ENCODE data around the gene LRRC42.
A peak's percentile ranks its signal among the peaks of the same experiment; 100 is the strongest.

LRRC42 gene

GRCh38 chr1:53946252-53947171 is at the start of gene LRRC42:
TSS of gene LRRC42 (plus strand) at chr1:53946350. CDS start at chr1:53952000, 5,650 bp downstream.
- Mint-ChIP-seq H3K36me3 (no peaks in the 10 kb centered on the region), H3K4me3 (peak within 1 kb of the TSS; percentile 94), H3K27ac (peak within 1 kb of the TSS; percentile 94), H3K27me3 (no peaks in the 10 kb centered on the region), H3K9me3 (no peaks in the 10 kb centered on the region), H3K4me1 (peaks cover 47% of the 10 kb centered on the region)

DNA sequence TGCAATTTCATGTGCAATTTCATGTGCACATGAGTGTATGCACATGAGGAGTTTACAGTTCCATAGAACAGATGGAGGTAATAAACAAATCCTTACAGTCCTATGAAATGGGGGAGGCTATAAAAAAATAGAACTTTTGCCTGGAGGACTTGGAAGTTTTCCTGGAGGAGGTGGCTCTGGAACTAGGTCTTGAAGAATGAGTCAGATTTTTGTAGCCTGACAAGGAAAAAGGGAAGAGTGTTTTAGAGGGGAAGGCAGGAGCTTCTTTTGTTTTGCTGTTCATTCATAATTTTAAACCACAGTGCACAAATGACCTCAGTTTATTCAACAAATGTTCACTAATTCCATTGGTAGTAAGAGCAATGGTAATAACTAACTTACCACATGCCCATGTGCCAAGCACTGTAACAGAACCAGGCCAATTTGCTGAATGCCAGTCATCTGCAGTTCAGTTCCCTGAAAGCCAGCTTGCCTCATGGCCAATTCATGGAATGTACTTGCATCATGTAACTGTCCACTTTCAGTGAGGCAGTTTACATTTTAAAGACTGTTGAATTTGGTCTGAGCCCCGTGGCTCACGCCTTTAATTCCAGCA is 49.4 kb upstream of the LRRC42 start:
- Mint-ChIP-seq H3K36me3 (no peaks in the 10 kb centered on the region), H3K9me3 (no peaks in the 10 kb centered on the region), H3K27ac (no peak overlapping the region)

DNA sequence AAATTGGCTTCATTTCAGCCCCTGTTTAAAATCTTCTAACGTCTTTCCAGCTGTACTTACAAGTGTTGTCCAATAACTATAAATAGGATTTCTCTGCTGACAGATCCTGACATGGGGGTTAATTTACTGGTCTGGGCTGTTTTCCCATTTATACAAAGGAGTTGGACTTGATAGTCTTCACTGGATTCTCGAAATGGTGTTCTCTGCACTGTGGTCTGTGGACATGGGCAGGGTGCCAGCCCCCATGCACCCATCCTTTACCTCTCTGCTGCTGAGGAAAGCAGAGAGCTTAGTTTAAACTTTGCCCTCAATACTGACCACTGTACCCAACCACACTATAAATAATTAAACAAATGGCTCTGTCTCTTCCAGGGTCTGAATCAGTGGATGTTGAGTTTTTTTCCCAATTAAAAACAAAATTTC is 46.9 kb upstream of the LRRC42 start:
- H3K4me1 Mint-ChIP-seq: no peaks in the 10 kb centered on the region
- no peak overlapping the region for H3K4me3 Mint-ChIP-seq
- H3K27ac Mint-ChIP-seq: no peak overlapping the region

More for the DNA sequence above, 49.4 kb upstream of the LRRC42 start:
- Mint-ChIP-seq H3K4me3 (no peak overlapping the region), H3K27me3 (no peaks in the 10 kb centered on the region), H3K4me1 (no peaks in the 10 kb centered on the region)

GRCh38 chr1:53899708-53900107 is 46.4 kb upstream of the LRRC42 start:
- Mint-ChIP-seq H3K9me3 (no peaks in the 10 kb centered on the region), H3K4me1 (no peaks in the 10 kb centered on the region), H3K4me3 (no peak overlapping the region), H3K27ac (no peak overlapping the region), H3K27me3 (no peaks in the 10 kb centered on the region), H3K36me3 (peaks cover 2% of the 10 kb centered on the region)

More for the DNA sequence above, 46.9 kb upstream of the LRRC42 start:
- peaks cover 2% of the 10 kb centered on the region for H3K36me3 Mint-ChIP-seq
- no peaks in the 10 kb centered on the region for H3K9me3 Mint-ChIP-seq
- no peaks in the 10 kb centered on the region for H3K27me3 Mint-ChIP-seq

DNA sequence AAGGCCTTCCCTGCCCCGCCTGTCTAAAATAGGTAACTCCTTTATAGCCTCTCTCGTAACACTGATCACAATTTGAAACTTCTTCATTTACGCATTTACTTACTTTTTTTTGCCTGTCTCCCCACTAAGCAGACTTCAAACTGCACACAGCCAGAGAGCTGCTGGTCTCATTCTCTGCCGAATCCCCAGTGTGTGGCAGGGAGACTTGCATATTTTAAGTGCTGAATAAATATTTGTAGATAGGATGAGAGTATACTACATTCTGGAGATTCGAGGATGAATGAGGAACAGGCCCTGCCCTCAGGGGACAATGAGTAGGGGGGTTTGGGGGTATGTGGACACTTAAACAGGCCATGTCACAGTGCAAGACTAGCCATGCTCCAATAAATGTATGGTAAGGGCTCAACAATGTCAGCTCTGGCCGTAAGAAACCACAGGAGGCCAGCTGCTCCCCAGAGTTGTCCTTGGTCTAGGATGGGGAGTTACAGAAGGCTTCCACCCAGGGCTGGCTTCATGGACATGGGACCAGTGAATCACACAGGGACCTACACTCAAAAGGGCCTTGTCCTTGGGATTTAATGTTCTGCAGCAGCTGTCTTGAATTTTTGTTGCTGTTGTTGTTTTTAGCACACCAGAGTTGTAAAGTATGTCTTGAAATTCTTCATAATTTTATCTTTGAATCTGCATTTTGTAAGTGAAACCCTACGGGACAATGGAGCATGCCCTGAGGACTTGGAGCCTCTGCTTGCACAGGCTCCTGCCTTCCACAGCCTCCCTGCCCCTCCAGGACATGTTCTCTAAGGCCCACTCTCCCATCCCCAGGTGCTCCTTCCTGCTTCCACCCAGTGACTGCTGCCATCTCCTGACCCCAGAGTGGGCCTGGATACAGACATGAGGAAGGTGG is 43.7 kb upstream of the LRRC42 start:
- Mint-ChIP-seq H3K4me1 (no peaks in the 10 kb centered on the region), H3K27ac (no peak overlapping the region), H3K27me3 (no peaks in the 10 kb centered on the region), H3K4me3 (no peak overlapping the region), H3K36me3 (peaks cover 2% of the 10 kb centered on the region), H3K9me3 (no peaks in the 10 kb centered on the region)

DNA sequence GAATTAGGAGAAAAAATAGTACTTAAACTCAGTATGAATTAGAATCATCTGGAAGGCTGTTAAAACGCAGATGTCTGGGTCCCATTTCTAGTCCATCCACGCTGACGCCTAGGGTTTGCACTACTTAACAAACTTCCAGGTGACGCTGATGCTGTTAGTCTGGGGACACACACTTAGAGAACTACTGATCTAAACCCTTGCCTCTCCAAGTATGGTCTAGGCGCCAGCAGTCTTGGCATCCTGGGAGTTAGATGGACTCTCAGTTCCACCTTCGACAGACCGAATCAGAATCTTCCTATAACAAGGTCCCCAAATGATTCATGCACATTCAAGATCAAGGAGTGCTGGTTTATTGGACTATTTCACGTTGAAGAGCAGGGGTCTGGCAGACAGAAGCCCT is 40.6 kb upstream of the LRRC42 start:
- no peaks in the 10 kb centered on the region for H3K9me3 Mint-ChIP-seq
- no peak overlapping the region for H3K4me3 Mint-ChIP-seq
- H3K36me3 Mint-ChIP-seq: peaks cover 2% of the 10 kb centered on the region
- no peak overlapping the region for H3K27ac Mint-ChIP-seq
- H3K4me1 Mint-ChIP-seq: no peaks in the 10 kb centered on the region
- H3K27me3 Mint-ChIP-seq: no peaks in the 10 kb centered on the region

DNA sequence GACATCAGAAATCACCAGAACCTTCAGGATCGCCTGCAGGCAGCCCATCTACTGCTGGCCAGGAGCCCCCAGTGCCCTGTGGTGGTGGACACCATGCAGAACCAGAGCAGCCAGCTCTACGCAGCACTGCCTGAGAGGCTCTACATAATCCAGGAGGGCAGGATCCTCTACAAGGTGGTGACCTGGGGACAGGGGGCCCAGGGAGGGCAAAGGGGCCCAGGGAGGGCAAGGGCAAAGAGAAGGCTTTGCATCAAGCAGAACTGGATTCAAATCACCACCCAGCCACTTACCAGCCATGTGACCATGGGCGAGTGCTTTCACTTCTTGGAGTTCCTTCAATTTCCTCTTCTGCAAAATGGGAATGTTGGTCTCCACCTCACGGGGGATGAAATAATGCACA is 40.0 kb upstream of the LRRC42 start:
- Mint-ChIP-seq H3K36me3 (peaks cover 2% of the 10 kb centered on the region), H3K9me3 (no peaks in the 10 kb centered on the region), H3K27me3 (no peaks in the 10 kb centered on the region), H3K4me1 (no peaks in the 10 kb centered on the region), H3K4me3 (no peak overlapping the region), H3K27ac (no peak overlapping the region)

- H3K27me3 Mint-ChIP-seq: no peaks in the 10 kb centered on the region
- no peak overlapping the region for H3K4me3 Mint-ChIP-seq
- H3K9me3 Mint-ChIP-seq: no peaks in the 10 kb centered on the region
- H3K27ac Mint-ChIP-seq: no peak overlapping the region
- peaks cover 1% of the 10 kb centered on the region for H3K4me1 Mint-ChIP-seq
- H3K36me3 Mint-ChIP-seq: no peaks in the 10 kb centered on the region
Observed at GRCh38 chr1:53909946-53910345, 36.2 kb upstream of the LRRC42 start.

DNA sequence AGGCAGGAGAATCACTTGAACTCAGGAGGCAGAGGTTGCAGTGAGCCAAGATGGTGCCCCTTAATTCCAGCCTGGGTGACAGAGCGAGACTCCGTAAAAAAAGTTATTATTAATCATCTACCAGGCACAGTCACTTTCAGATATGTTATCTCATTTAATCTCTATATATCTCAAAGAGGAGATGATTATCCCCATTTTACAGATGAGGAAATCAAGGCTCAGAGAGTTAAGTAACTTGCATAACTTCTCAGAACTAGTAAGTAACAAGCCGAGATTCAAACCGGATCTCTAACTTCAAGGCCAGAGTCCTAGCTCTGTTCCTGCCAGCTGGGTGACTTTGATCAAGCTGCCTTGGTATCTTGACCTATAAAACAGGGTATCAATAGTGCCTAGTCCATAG is 34.7 kb upstream of the LRRC42 start:
- H3K27ac Mint-ChIP-seq: no peak overlapping the region
- H3K4me3 Mint-ChIP-seq: no peak overlapping the region
- no peaks in the 10 kb centered on the region for H3K27me3 Mint-ChIP-seq
- H3K9me3 Mint-ChIP-seq: no peaks in the 10 kb centered on the region
- peaks cover 16% of the 10 kb centered on the region for H3K4me1 Mint-ChIP-seq
- peaks cover 4% of the 10 kb centered on the region for H3K36me3 Mint-ChIP-seq

DNA sequence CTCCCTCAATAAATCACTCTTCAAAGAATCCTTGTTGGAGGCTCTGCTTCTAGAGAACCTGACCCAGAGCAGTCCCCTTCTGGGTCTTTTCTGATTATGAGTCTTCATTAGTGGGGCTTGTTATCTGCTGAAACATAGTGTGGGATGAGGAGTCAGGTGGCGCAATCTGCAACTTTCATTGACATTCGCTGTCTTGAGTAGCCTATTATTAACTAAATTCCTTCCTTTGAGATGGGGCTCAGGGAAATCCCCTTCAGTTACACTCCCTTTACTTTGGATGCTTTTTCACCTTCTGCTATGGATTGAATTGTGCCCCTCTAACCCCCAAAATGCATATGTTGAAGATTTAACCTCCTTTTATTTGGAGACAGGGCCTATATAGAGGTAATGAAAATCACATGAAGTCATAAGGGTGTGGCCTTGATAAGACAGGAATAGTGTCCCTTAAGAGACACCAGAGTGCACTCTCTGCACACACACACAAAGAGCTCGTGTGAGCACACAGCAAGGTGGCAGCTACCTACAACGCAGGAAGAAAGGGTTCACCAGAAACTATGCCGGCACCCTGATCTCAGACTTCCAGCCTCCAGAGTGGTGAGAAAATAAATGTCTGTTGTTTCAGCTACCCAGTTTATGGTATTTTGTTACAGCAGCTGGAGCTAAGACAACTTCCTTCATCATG is 32.7 kb upstream of the LRRC42 start:
- Mint-ChIP-seq H3K27ac (no peak overlapping the region), H3K27me3 (no peaks in the 10 kb centered on the region), H3K9me3 (no peaks in the 10 kb centered on the region), H3K36me3 (peaks cover 4% of the 10 kb centered on the region), H3K4me1 (peaks cover 24% of the 10 kb centered on the region), H3K4me3 (no peak overlapping the region)

GRCh38 chr1:53918343-53918742 is 27.8 kb upstream of the LRRC42 start:
- Mint-ChIP-seq H3K9me3 (no peaks in the 10 kb centered on the region), H3K27ac (no peak overlapping the region), H3K27me3 (no peaks in the 10 kb centered on the region)

DNA sequence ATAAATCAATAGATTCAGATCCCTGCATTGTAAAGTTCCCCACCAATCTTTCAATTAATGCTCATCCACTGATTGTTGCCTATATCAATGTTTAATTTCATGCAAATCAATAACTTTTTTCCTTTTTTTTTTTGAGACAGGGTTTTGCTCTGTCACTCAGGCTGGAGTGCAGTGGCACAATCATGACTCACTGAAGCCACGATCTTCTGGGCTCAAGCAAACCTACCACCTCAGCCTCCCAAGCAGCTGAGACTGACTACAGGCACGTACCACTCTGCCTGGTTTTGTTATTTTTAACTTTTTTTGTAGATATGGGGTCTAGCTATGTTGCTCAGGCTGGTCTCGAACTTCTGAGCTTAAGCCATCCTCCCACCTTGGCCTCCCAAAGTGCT is 26.5 kb upstream of the LRRC42 start:
- Mint-ChIP-seq H3K27me3 (no peaks in the 10 kb centered on the region), H3K4me1 (peaks cover 40% of the 10 kb centered on the region), H3K9me3 (no peaks in the 10 kb centered on the region), H3K36me3 (peaks cover 8% of the 10 kb centered on the region), H3K4me3 (peak overlapping the region; percentile 57), H3K27ac (peak overlapping the region; percentile 92)

More at GRCh38 chr1:53918343-53918742, 27.8 kb upstream of the LRRC42 start:
- Mint-ChIP-seq H3K4me1 (peaks cover 40% of the 10 kb centered on the region), H3K36me3 (peaks cover 8% of the 10 kb centered on the region), H3K4me3 (no peak overlapping the region)

DNA sequence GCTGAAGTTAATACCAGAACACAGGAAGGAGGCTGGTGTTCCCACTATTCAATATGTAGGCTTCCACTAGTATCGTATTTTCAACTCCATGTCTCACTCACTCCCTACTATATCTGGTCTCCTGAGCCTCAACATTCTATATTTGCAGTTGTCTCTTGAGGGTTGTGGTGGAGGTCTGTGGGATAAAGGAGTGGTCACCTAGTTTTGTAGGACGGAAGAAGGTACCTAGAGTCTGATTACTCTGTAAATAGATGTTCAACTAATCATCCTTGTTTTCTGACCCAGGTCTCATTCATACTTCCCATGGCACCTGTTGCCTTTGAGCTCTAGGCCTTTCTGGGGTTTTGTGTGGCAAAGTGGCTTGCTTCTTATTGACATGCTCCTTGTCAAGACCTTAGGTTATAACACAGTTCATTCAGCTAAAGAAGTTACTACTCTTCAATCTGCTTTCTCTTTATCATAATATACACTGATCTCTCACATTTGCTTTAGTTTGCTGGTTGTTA is 18.7 kb upstream of the LRRC42 start:
- H3K36me3 Mint-ChIP-seq: peaks cover 17% of the 10 kb centered on the region
- H3K9me3 Mint-ChIP-seq: no peaks in the 10 kb centered on the region
- H3K4me1 Mint-ChIP-seq: peaks cover 6% of the 10 kb centered on the region
- no peak overlapping the region for H3K4me3 Mint-ChIP-seq
- no peak overlapping the region for H3K27ac Mint-ChIP-seq
- H3K27me3 Mint-ChIP-seq: no peaks in the 10 kb centered on the region

GRCh38 chr1:53929246-53929960 is 16.7 kb upstream of the LRRC42 start:
- H3K27me3 Mint-ChIP-seq: no peaks in the 10 kb centered on the region
- H3K36me3 Mint-ChIP-seq: peaks cover 20% of the 10 kb centered on the region
- H3K9me3 Mint-ChIP-seq: no peaks in the 10 kb centered on the region

More at GRCh38 chr1:53929246-53929960, 16.7 kb upstream of the LRRC42 start:
- H3K4me1 Mint-ChIP-seq: peaks cover 6% of the 10 kb centered on the region
- H3K4me3 Mint-ChIP-seq: no peak overlapping the region
- no peak overlapping the region for H3K27ac Mint-ChIP-seq
